SH-SY5Y (cell line): ENCODE data around the gene ANG.

Source experiments
- GATA2 ChIP-seq: IDR thresholded peaks from 2 replicates; pipeline ENCODE4 v1.6.1; 2011; ENCODE audit warnings: mild to moderate bottlenecking, low read depth, low read length
- GATA3 ChIP-seq: IDR thresholded peaks from 2 replicates; pipeline ENCODE4 v1.6.1; 2011; ENCODE audit warnings: low read depth, mild to moderate bottlenecking, low read length, moderate library complexity

The ANG gene

GRCh38 chr14:20683891-20684661, 4.5 kb upstream of the ANG start, which contains the start of gene RNASE4:
TSS of gene RNASE4 (plus strand) at chr14:20684560. CDS start at chr14:20699372, 14,812 bp downstream.
- TF ChIP-seq GATA2 (no peak), GATA3 (no peak)

GRCh38 chr14:20684662-20685456, 3.7 kb upstream of the ANG start:
- no peak for TF ChIP-seq GATA2
- TF ChIP-seq GATA3, result no peak

- TF ChIP-seq GATA3 (no peak), GATA2 (no peak)
Measured at GRCh38 chr14:20686386-20687143, 2.0 kb upstream of the ANG start.

DNA sequence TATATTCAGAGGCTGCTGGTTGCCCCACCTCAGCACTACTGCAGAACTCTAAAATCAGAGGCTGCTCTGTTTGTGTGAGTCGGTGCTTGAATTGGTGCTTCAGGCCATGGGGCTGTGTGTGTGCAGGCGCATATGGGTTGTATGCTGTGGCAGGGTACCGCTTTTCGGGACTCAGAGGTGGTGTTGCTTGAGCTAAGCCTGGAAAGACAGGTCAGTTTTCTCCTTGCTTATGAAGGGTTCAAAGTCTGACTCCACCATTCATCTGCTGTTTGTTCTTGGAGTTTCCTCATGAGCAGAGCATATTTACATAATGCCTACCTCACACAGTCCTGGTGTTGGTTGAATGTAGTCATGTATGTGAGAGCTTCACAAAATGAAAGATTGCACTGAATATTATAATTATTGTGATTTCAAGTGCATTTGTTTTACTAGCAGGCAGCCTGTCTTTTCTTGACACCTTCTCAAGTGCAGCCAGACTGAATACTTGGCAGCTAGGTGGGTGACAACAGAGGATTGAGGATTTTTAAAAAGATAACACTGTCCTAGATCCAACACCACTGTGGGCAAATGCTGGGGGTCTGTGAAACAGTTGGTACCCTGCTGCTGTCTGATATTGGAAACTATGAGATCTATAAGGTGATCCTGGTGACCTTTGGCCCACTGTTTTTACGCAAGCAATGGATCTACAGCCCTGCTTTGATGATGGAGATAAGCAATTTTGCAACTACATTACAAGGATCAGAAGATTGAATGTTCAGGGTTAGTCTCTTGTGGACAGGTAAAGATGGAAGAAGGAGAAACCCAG, 1.0 kb upstream of the ANG start:
- no peak for TF ChIP-seq GATA2
- no peak for TF ChIP-seq GATA3

GRCh38 chr14:20690848-20691640, 2.5 kb downstream of the ANG start:
- TF ChIP-seq GATA3 (no peak), GATA2 (no peak)

- TF ChIP-seq GATA2, result no peak
- no peak for TF ChIP-seq GATA3
Measured at GRCh38 chr14:20692116-20692751, 3.7 kb downstream of the ANG start.

- no peak for TF ChIP-seq GATA2
- TF ChIP-seq GATA3, result no peak
Measured at GRCh38 chr14:20696764-20697163, 8.2 kb downstream of the ANG start.

GRCh38 chr14:20697273-20698017, 8.9 kb downstream of the ANG start:
- TF ChIP-seq GATA3, result no peak
- peak; percentile 60 for TF ChIP-seq GATA2

DNA sequence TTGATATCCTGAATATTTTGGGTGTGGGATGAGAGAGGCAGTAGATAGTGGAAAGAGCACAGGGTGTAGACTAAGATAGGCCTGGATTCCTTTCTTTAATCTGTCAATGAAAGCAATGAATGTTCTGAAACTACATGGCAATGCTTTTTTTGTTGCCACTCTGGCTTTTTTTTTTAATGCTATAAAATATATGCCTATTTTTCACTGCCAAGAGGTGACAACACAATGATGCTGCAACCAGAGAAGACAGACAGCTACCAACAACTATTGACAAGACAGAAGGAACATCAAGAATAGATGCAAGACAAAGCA, 9.4 kb downstream of the ANG start:
- TF ChIP-seq GATA3 (no peak), GATA2 (no peak)

DNA sequence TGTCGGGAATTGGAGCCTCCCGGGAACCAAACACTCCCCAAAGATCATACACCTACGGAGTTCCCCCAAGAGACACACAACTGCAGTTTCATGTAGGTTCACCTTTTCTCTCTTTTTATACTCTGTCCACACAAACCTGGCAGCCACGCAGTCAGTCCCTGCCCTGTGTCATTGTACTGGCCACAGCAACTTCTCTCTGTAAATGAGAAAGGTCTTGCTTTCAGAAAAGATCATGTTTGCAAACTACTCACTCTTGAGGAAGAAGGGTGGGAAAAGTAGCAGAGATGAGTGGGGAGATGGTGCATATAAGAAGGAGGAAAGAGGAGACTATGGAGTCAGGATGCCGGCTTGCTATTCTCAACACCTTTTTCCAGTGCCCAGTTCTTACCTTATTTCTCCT, 10.4 kb downstream of the ANG start:
- no peak for TF ChIP-seq GATA3
- no peak for TF ChIP-seq GATA2

DNA sequence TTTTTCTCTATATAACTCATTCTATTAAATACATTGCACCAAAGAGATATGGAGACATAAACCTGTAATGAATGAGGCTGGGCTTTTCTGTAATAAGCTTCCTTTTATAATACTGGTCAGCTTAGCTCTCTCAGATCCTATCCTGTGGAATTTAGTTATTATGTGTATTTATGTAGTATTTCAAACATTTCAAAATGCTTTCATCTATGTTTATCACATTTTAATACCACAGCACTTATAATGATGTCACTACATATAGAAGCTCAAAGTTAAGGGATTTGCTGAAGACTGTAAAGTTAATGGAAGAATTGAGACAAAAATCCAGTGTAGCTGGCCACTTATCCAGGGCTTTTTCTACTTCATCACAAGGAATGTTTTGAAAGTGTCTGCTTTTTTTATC, 11.4 kb downstream of the ANG start:
- TF ChIP-seq GATA3, result no peak
- no peak for TF ChIP-seq GATA2
